SK-N-SH (cell line): ENCODE data around the gene SRSF1. TPM values are rescaled to one million over a fixed set of nuclear protein-coding genes. Genes with fewer than 3 reads are reported as not detected.

Source experiments
- CTCF ChIA-PET: fragments of 300-600, 350-600 bp; formaldehyde crosslinking; extraction: SDS; loops from one replicate; lab custom pipeline; 2021; lab: Yijun Ruan, JAX
- POLR2A ChIA-PET: fragments of 350-600 bp; sonication (Branson Sonifier 250); formaldehyde crosslinking; extraction: SDS; loops from one replicate; lab custom pipeline; 2020; ENCODE audit warnings: antibody characterized with exemption, inconsistent platforms; lab: Yijun Ruan, JAX
- DNase-seq: peaks from one replicate; pipeline ENCODE4 v3.0.0; 2012
- H2AFZ ChIP-seq: fragments of 200-600 bp; sonication (generic); 2 replicates; pipeline ENCODE4 v1.8.1; 2016; ENCODE audit warnings: antibody characterized with exemption, mild to moderate bottlenecking, low read depth
- H3F3A ChIP-seq: fragments of 200-600 bp; sonication (generic); replicated peaks from 2 replicates; pipeline ENCODE3; 2016; ENCODE audit warnings: antibody characterized with exemption, mild to moderate bottlenecking; ENCODE audit not compliant: insufficient read depth
- H3K27ac ChIP-seq, 2 experiments: fragments of 200-500 bp in 1 of 2; fragments of 200-600 bp in 1 of 2; sonication (Bioruptor generic) in 1 of 2; sonication (generic), shearing (Covaris generic) in 1 of 2; 2 replicates each; pipeline versions ENCODE4 v1.5.1 to v1.6.1; 2014 to 2016; ENCODE audit warnings: low read depth in 2 of 2, inconsistent platforms in 1 of 2, low read length in 1 of 2, mild to moderate bottlenecking in 1 of 2, mixed read lengths in 1 of 2
- H3K27me3 ChIP-seq: fragments of 200-600 bp; sonication (generic), shearing (Covaris generic); 2 replicates; pipeline ENCODE4 v1.6.1; 2016; ENCODE audit warnings: mixed run types; ENCODE audit not compliant: insufficient read depth
- H3K36me3 ChIP-seq, 2 experiments: fragments of 200-500 bp in 1 of 2; fragments of 200-600 bp in 1 of 2; sonication (Bioruptor generic) in 1 of 2; sonication (generic) in 1 of 2; replicated peaks in 1 of 2; 2 replicates each; pipeline versions ENCODE3 to v1.5.1; 2014 to 2016; ENCODE audit warnings: low read length in 1 of 2, mild to moderate bottlenecking in 1 of 2; ENCODE audit not compliant: insufficient read depth in 2 of 2, control insufficient read depth in 1 of 2
- H3K4me1 ChIP-seq, 2 experiments: fragments of 200-500 bp in 1 of 2; fragments of 200-600 bp in 1 of 2; sonication (Bioruptor generic) in 1 of 2; sonication (generic), shearing (Covaris generic) in 1 of 2; 2 replicates each; pipeline versions ENCODE4 v1.5.1 to v1.6.1; 2014 to 2016; ENCODE audit warnings: low read depth in 1 of 2, low read length in 1 of 2, mixed run types in 1 of 2; ENCODE audit not compliant: insufficient read depth in 2 of 2, control insufficient read depth in 1 of 2
- H3K4me2 ChIP-seq: fragments of 200-600 bp; sonication (generic), shearing (Covaris generic); 2 replicates; pipeline ENCODE4 v1.6.1; 2017; ENCODE audit warnings: mixed run types
- H3K4me3 ChIP-seq, 2 experiments: fragments of 200-500 bp in 1 of 2; fragments of 200-600 bp in 1 of 2; sonication (Bioruptor generic) in 1 of 2; sonication (generic), shearing (Covaris generic) in 1 of 2; 2 replicates each; pipeline versions ENCODE4 v1.5.1 to v1.8.1; 2014 to 2016; ENCODE audit warnings: low read depth in 2 of 2, inconsistent platforms in 1 of 2, low read length in 1 of 2, mild to moderate bottlenecking in 1 of 2, mixed read lengths in 1 of 2, moderate library complexity in 1 of 2
- H3K79me2 ChIP-seq: fragments of 200-600 bp; sonication (generic); 2 replicates; pipeline ENCODE4 v1.8.1; 2017; ENCODE audit warnings: mild to moderate bottlenecking; ENCODE audit not compliant: insufficient read depth
- H3K9ac ChIP-seq: fragments of 200-600 bp; sonication (generic); 2 replicates; pipeline ENCODE4 v1.6.1; 2017; ENCODE audit warnings: mixed run types
- H3K9me2 ChIP-seq: fragments of 200-600 bp; sonication (generic); 2 replicates; pipeline ENCODE4 v1.6.1; 2017; ENCODE audit warnings: mixed run types
- H3K9me3 ChIP-seq: fragments of 200-600 bp; sonication (generic); 2 replicates; pipeline ENCODE4 v1.6.1; 2017; ENCODE audit warnings: mixed run types, mild to moderate bottlenecking, moderate library complexity
- H4K20me1 ChIP-seq: fragments of 200-600 bp; sonication (generic); 2 replicates; pipeline ENCODE4 v1.6.1; 2017; ENCODE audit warnings: mild to moderate bottlenecking, mixed run types; ENCODE audit not compliant: insufficient read depth
- CHD2 ChIP-seq: fragments of 150-350 bp; IDR thresholded peaks from 2 replicates; pipeline ENCODE4 v1.6.1; 2018; ENCODE audit warnings: low read length; ENCODE audit not compliant: partially characterized antibody
- ELF1 ChIP-seq: IDR thresholded peaks from 2 replicates; pipeline ENCODE4 v1.4.0; 2012
- EP300 ChIP-seq, 2 experiments: IDR thresholded peaks; 2 replicates each; pipeline versions ENCODE4 v1.4.0 to v1.6.1; 2012; ENCODE audit warnings: borderline replicate concordance in 1 of 2, low read depth in 1 of 2, low read length in 1 of 2
- EZH2phosphoT487 ChIP-seq: fragments of 200-600 bp; sonication (generic); IDR thresholded peaks from 2 replicates; pipeline ENCODE4 v1.6.1; 2017; ENCODE audit warnings: low read depth, mixed run types, mild to moderate bottlenecking, antibody characterized with exemption, moderate library complexity, borderline replicate concordance
- FOSL2 ChIP-seq: IDR thresholded peaks from 2 replicates; pipeline ENCODE4 v1.4.0; 2012; ENCODE audit warnings: low read depth, mild to moderate bottlenecking, moderate library complexity, borderline replicate concordance
- FOXJ3 ChIP-seq: sonication (generic); formaldehyde crosslinking; IDR thresholded peaks from 2 replicates; pipeline ENCODE4 v1.5.1; 2020; ENCODE audit warnings: mild to moderate bottlenecking, missing genetic modification reagents
- JUND ChIP-seq: IDR thresholded peaks from 2 replicates; pipeline ENCODE4 v1.4.0; 2012
- MEF2A ChIP-seq: IDR thresholded peaks from 2 replicates; pipeline ENCODE4 v1.4.0; 2012; ENCODE audit warnings: low read depth, borderline replicate concordance
- NRF1 ChIP-seq: IDR thresholded peaks from 2 replicates; pipeline ENCODE4 v1.6.1; 2012; ENCODE audit warnings: low read depth, mild to moderate bottlenecking, low read length
- POLR2AphosphoS5 ChIP-seq: IDR thresholded peaks from 2 replicates; pipeline ENCODE4 v1.6.1; 2012; ENCODE audit warnings: low read depth, low read length
- RAD21 ChIP-seq: IDR thresholded peaks from 2 replicates; pipeline ENCODE4 v1.6.1; 2012; ENCODE audit warnings: mild to moderate bottlenecking, low read length
- RCOR1 ChIP-seq: fragments of 150-350 bp; IDR thresholded peaks from 2 replicates; pipeline ENCODE4 v1.6.1; 2017; ENCODE audit warnings: antibody characterized with exemption, low read length
- RFX5 ChIP-seq: IDR thresholded peaks from 2 replicates; pipeline ENCODE4 v1.6.1; 2012; ENCODE audit warnings: mild to moderate bottlenecking, improper control_type of control experiment, low read length
- RXRA ChIP-seq: IDR thresholded peaks from 2 replicates; pipeline ENCODE4 v1.4.0; 2012; ENCODE audit warnings: low read depth, mild to moderate bottlenecking, borderline replicate concordance
- SMC3 ChIP-seq: IDR thresholded peaks from 2 replicates; pipeline ENCODE4 v1.6.1; 2012; ENCODE audit warnings: low read depth, low read length, improper control_type of control experiment
- TCF12 ChIP-seq: IDR thresholded peaks from 2 replicates; pipeline ENCODE4 v1.4.0; 2012
- TEAD4 ChIP-seq: IDR thresholded peaks from 2 replicates; pipeline ENCODE4 v1.4.0; 2012; ENCODE audit warnings: mild to moderate bottlenecking, borderline replicate concordance; ENCODE audit not compliant: insufficient read depth
- USF1 ChIP-seq: IDR thresholded peaks from 2 replicates; pipeline ENCODE4 v1.4.0; 2012; ENCODE audit warnings: low read depth, borderline replicate concordance
- ZBTB33 ChIP-seq: IDR thresholded peaks from 2 replicates; pipeline ENCODE4 v1.4.0; 2012; ENCODE audit warnings: low read depth, borderline replicate concordance
- WGBS: methylation state at CpG from one replicate; pipeline ENCODE4 v1.1.6; 2017; ENCODE audit warnings: low lambda C conversion rate; 5-methylcytosine and 5-hydroxymethylcytosine counted together
- polyA plus RNA-seq, 3 experiments: library from polyadenylated mRNA; depleted of rRNA; stranded (reverse); fragments of >200 nt; gene quantifications; 2 replicates each; pipeline ENCODE4 v1.2.3, GENCODE V29; 2012
- TF ChIP-seq, protein P1 (sequence below): fragments of 150-350 bp; IDR thresholded peaks from 2 replicates; pipeline ENCODE4 v1.6.1; 2016; ENCODE audit warnings: mild to moderate bottlenecking, low read depth, low read length
- TF ChIP-seq, protein P2 (sequence below): IDR thresholded peaks from 2 replicates; pipeline ENCODE4 v1.6.1; 2012; ENCODE audit warnings: mild to moderate bottlenecking, low read depth, low read length, moderate library complexity

Gene SRSF1
- polyA plus RNA-seq, 1 of the 3 experiments (the other 2 are of a cell fraction): 248 TPM

DNA sequence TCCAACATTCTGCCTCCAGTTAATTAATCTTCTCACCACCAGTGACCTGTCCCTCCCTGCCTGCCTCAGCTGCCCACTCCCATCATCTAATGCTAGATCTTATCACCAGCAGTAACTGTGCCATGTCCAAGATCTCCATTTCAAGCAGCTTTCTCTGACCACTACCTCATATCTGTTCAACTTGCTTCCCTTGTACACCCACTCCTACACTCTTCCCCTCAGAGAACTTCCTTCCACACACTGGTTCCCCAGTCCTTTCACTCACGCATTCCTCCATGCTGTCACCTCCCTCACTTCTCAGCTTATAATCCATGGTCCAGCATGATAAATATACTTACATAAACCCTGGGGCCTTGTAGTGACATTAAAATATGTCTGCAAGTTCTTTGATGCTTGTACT, 44.4 kb upstream of the SRSF1 start:
- H3K4me2 ChIP-seq: no peak overlapping the region
- H3K9ac ChIP-seq: no peak overlapping the region
- H2AFZ ChIP-seq: no peak overlapping the region
- no peaks in the 10 kb centered on the region for H4K20me1 ChIP-seq
- peaks cover 0 to 8% of the 10 kb centered on the region in 2 experiments; a peak in 1 of 4 replicates for H3K4me1 ChIP-seq
- H3K27me3 ChIP-seq: peaks cover 9% of the 10 kb centered on the region; the same call in 1 of the 2 replicates
- ChIA-PET CTCF (interaction anchor here (0.6 to 3.6 kb wide), 7 partner anchors 9 to 1514 kb away, joined by 3 to 15 read pairs (median 4); partner anchors contain the start of genes DHX40 and SRSF1), POLR2A (no interaction called here)
- H3K9me3 ChIP-seq: no peaks in the 10 kb centered on the region
- H3K36me3 ChIP-seq: no peaks in the 10 kb centered on the region
- H3K79me2 ChIP-seq: no peaks in the 10 kb centered on the region
- no peaks in the 10 kb centered on the region for H3K9me2 ChIP-seq
- H3F3A ChIP-seq: no peaks in the 10 kb centered on the region
- 68% methylated on average over 1 of the region's 1 CpG for WGBS
- DNase-seq: no peak
- H3K27ac ChIP-seq: no peak overlapping the region
- TF ChIP-seq CHD2 (no peak), TEAD4 (no peak), RAD21 (no peak), SMC3 (no peak), EP300 (IDR thresholded peaks at IDR 0.05; ENCODE audit: borderline replicate concordance in 1 of 2, low read depth in 1 of 2, low read length in 1 of 2) (no peak), ZBTB33 (no peak), FOSL2 (no peak), EZH2phosphoT487 (no peak), TCF12 (no peak), USF1 (no peak), NRF1 (no peak)
- TF ChIP-seq, protein P1, sequence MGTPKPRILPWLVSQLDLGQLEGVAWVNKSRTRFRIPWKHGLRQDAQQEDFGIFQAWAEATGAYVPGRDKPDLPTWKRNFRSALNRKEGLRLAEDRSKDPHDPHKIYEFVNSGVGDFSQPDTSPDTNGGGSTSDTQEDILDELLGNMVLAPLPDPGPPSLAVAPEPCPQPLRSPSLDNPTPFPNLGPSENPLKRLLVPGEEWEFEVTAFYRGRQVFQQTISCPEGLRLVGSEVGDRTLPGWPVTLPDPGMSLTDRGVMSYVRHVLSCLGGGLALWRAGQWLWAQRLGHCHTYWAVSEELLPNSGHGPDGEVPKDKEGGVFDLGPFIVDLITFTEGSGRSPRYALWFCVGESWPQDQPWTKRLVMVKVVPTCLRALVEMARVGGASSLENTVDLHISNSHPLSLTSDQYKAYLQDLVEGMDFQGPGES: no peak
- H3K4me3 ChIP-seq: no peak overlapping the region

DNA sequence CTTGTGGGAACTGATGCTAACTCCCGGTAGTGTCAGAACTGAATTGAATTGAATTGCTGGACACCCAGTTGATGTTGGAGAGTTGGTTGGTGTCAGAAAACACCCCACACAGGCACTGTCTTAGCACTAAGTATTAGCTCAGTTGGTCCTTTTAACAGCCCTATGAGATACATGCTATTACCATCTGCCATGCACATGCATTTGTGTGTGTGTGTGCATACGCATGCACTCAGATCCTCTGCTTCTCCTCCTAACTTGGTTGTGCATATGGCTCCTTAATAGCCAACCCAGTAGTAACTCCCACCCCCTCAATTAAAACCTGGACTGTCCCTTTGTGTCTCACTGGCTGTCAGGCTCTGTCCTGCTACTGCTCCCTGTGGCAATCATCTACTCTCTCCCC, 43.9 kb upstream of the SRSF1 start:
- Histone ChIP-seq H3K36me3 (no peaks in the 10 kb centered on the region), H3K4me1 (peaks cover 0 to 8% of the 10 kb centered on the region in 2 experiments; a peak in 1 of 4 replicates), H4K20me1 (no peaks in the 10 kb centered on the region), H3K27me3 (peaks cover 9% of the 10 kb centered on the region; the same call in 1 of the 2 replicates), H3K27ac (no peak overlapping the region), H3K4me2 (no peak overlapping the region), H3K9me2 (no peaks in the 10 kb centered on the region), H3K79me2 (no peaks in the 10 kb centered on the region), H3F3A (no peaks in the 10 kb centered on the region), H3K4me3 (no peak overlapping the region), H3K9ac (no peak overlapping the region), H2AFZ (no peak overlapping the region), H3K9me3 (no peaks in the 10 kb centered on the region)
- POLR2A ChIA-PET: no interaction called here
- no peak for DNase-seq
- CTCF ChIA-PET: interaction anchor here (0.9 to 3.6 kb wide), 8 partner anchors 10 to 198 kb away, joined by 3 to 15 read pairs (median 4); no protein-coding TSS in a partner anchor
- WGBS: 100% methylated on average over 2 of the region's 2 CpGs
- TF ChIP-seq RFX5: no peak
- no peak for TF ChIP-seq POLR2AphosphoS5
- TF ChIP-seq RXRA: no peak
- no peak for TF ChIP-seq RCOR1
- no peak for TF ChIP-seq NRF1
- TF ChIP-seq SMC3: no peak
- TF ChIP-seq MEF2A: no peak
- no peak for TF ChIP-seq JUND
- TF ChIP-seq, protein P2, sequence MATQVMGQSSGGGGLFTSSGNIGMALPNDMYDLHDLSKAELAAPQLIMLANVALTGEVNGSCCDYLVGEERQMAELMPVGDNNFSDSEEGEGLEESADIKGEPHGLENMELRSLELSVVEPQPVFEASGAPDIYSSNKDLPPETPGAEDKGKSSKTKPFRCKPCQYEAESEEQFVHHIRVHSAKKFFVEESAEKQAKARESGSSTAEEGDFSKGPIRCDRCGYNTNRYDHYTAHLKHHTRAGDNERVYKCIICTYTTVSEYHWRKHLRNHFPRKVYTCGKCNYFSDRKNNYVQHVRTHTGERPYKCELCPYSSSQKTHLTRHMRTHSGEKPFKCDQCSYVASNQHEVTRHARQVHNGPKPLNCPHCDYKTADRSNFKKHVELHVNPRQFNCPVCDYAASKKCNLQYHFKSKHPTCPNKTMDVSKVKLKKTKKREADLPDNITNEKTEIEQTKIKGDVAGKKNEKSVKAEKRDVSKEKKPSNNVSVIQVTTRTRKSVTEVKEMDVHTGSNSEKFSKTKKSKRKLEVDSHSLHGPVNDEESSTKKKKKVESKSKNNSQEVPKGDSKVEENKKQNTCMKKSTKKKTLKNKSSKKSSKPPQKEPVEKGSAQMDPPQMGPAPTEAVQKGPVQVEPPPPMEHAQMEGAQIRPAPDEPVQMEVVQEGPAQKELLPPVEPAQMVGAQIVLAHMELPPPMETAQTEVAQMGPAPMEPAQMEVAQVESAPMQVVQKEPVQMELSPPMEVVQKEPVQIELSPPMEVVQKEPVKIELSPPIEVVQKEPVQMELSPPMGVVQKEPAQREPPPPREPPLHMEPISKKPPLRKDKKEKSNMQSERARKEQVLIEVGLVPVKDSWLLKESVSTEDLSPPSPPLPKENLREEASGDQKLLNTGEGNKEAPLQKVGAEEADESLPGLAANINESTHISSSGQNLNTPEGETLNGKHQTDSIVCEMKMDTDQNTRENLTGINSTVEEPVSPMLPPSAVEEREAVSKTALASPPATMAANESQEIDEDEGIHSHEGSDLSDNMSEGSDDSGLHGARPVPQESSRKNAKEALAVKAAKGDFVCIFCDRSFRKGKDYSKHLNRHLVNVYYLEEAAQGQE: no peak
- TF ChIP-seq FOXJ3 (CRISPR knock-in tag): no peak
- TF ChIP-seq USF1: no peak
- TF ChIP-seq ELF1: no peak
